AG09309 (cell line): ENCODE data around the gene RAB11FIP3.

ENCODE experiments used
- DNase-seq: peaks from one replicate; pipeline ENCODE4 v3.0.0-alpha.2; 2010; ENCODE audit warnings: low read depth
- H3K4me3 ChIP-seq: 2 replicates; pipeline ENCODE4 v1.5.1; 2011; ENCODE audit warnings: mild to moderate bottlenecking, low read depth, low read length, moderate library complexity; ENCODE audit not compliant: control insufficient read depth
- TF ChIP-seq, protein P1 (sequence below): IDR thresholded peaks from 2 replicates; pipeline ENCODE4 v1.5.1; 2011; ENCODE audit warnings: mild to moderate bottlenecking, low read depth, low read length, inconsistent platforms; ENCODE audit not compliant: insufficient read depth, control insufficient read depth; ENCODE audit errors: missing control alignments

RAB11FIP3 gene

DNA sequence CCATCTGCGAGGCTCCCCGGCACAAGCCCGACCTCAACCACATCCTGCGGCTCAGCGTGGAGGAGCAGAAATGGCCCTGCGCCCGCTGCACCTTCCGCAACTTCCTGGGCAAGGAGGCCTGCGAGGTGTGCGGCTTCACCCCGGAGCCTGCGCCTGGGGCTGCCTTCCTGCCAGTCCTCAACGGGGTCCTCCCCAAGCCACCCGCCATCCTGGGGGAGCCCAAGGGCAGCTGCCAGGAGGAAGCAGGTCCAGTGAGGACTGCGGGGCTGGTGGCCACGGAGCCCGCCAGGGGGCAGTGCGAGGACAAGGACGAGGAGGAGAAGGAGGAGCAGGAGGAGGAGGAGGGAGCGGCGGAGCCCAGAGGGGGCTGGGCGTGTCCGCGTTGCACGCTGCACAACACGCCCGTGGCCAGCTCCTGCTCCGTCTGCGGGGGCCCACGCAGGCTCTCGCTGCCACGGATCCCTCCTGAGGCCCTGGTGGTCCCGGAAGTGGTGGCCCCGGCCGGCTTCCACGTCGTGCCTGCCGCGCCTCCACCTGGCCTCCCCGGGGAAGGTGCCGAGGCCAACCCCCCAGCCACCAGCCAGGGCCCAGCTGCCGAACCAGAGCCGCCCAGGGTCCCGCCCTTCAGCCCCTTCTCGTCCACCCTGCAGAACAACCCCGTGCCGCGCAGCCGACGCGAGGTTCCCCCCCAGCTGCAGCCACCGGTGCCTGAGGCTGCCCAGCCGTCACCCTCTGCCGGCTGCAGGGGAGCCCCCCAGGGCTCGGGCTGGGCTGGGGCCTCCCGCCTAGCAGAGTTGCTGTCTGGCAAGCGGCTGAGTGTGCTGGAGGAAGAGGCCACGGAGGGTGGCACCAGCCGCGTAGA lies 121.7 kb downstream of the RAB11FIP3 start:
- TF ChIP-seq, protein P1, sequence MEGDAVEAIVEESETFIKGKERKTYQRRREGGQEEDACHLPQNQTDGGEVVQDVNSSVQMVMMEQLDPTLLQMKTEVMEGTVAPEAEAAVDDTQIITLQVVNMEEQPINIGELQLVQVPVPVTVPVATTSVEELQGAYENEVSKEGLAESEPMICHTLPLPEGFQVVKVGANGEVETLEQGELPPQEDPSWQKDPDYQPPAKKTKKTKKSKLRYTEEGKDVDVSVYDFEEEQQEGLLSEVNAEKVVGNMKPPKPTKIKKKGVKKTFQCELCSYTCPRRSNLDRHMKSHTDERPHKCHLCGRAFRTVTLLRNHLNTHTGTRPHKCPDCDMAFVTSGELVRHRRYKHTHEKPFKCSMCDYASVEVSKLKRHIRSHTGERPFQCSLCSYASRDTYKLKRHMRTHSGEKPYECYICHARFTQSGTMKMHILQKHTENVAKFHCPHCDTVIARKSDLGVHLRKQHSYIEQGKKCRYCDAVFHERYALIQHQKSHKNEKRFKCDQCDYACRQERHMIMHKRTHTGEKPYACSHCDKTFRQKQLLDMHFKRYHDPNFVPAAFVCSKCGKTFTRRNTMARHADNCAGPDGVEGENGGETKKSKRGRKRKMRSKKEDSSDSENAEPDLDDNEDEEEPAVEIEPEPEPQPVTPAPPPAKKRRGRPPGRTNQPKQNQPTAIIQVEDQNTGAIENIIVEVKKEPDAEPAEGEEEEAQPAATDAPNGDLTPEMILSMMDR, result peak; percentile 64
- no peak overlapping the region for H3K4me3 ChIP-seq
- no peak for DNase-seq

DNA sequence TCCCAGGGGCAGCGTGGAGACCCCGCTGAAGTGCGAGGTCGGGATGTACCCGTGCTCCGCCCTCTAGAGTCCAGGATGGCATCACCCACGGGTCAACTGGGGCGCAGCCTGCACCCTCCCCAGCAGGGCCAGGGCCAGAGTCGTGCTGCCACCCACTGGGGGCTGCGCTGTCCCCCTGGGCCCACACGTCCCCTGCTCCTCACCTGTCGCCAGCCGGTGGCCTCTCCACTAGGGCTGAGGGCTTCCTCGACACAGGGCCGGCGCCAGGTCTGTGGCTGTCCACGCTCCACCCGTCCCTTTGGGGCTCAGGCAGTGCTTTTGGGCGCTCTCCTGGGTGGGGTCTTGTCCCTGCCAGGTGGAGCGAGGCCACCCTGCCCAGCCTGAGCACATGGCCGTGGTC lies 123.1 kb downstream of the RAB11FIP3 start:
- no peak for DNase-seq
- no peak overlapping the region for H3K4me3 ChIP-seq
- TF ChIP-seq, protein P1, result no peak

DNA sequence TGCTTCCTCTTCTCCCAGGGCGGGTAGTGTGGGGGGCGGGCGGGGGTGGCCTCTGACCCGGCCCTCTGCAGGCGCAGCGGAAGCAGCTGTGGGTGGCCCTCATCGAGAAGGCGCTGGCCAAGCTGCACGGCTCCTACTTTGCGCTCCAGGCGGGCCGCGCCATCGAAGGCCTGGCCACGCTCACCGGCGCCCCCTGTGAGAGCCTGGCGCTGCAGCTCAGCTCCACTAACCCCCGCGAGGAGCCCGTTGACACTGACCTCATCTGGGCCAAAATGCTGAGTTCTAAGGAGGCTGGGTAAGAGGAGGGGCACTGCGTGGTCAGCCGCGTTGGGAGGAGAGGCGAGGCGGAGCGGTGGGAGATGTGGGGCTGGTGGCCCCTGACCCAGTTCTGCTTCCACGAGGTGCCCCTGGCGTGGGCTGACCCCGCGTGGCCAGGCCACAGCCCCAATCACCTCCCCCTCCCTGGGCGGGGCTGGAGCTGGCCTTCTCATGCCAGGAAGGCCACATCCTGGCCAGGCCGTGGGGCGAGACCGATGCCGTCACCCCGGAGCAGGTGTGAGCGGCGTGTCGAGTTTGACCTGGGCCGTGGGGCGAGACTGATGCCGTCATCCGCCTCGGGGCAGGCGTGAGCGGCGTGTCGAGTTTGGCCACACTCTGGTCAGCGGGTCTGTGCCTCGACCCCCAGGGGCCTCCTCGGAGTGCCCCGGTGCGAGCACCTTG lies 124.3 kb downstream of the RAB11FIP3 start:
- DNase-seq, result no peak
- no peak overlapping the region for H3K4me3 ChIP-seq
- TF ChIP-seq, protein P1, result peak; percentile 6

DNA sequence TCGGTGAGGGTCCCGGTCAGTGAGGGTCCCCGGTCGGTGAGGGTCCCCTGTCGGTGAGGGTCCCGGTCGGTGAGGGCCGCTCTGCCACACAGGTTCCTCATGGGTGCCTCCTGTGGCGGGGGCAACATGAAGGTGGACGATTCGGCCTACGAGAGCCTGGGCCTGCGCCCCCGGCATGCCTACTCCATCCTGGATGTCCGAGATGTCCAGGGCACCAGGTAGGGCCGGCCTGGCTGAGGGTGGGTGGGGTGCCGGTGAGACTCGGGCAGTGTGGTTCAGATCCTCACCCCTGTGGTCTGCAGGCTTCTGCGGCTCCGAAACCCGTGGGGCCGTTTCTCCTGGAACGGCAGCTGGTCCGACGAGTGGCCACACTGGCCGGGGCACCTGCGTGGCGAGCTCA lies 125.8 kb downstream of the RAB11FIP3 start:
- TF ChIP-seq, protein P1, result no peak
- no peak overlapping the region for H3K4me3 ChIP-seq
- no peak for DNase-seq

DNA sequence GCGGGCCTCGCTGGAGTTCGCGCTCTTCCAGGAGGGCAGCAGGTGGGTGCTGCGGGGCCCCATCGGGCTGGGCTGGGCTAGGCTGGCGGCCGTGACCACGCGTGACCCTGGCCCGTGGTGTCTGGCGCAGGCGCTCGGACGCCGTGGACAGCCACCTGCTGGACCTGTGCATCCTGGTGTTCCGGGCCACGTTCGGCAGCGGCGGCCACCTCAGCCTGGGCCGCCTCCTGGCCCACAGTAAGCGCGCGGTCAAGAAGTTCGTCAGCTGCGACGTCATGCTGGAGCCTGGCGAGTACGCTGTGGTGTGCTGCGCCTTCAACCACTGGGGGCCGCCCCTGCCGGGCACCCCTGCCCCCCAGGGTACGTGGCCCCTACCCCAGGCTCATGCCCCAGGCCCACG lies 126.7 kb downstream of the RAB11FIP3 start:
- no peak overlapping the region for H3K4me3 ChIP-seq
- DNase-seq, result no peak
- TF ChIP-seq, protein P1, result no peak

DNA sequence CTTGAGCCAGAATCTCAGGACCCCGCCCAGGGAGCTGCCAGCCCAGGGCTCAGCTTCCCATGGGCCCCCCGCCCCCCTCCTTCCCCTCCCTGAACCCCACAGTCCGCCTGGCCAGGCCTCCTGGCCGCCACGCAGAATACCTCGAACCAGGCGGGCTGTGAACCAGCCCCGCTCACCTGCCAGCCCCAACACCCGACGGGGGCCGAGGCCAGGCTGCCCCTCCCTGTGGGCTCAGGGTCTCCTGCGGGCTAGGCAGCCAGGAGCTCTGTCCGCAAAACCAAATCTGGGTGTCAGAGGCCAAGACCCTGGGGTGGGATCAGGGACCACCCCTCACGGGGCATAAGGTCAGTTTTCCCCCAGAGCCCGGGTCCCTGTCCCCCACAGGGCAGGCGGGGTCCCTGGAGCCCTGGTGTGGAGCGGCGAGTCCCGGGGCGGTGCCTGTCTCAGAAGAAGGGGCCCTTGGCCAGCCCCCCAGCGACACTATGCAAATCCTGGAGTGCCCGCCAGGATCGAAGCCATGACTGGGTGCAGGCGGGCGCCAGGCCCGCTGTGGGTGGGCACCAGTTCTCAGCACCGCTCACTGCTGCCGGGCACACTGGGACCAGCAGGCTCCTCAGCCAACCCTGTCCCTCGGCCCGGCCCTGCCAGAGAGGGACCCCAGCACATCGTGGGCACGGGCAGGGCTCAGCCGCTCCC lies 128.3 kb downstream of the RAB11FIP3 start:
- TF ChIP-seq, protein P1, result no peak
- no peak overlapping the region for H3K4me3 ChIP-seq
- no peak for DNase-seq
